GM21786 (cell line): Measurements from ENCODE around the gene PMS2.
A peak's percentile ranks its signal among the peaks of the same experiment; 100 is the strongest.
"Not testable (repeated sequence)": the region's sequence is repeated elsewhere in the genome, so short reads cannot be mapped to it uniquely, and the experiment has no call there.

Experiments used
- ATAC-seq: cut with Tn5 transposase; IDR thresholded peaks from one replicate; pipeline ENCODE4 v1.9.1; 2021; ENCODE audit not compliant: unreplicated experiment

PMS2 gene

DNA sequence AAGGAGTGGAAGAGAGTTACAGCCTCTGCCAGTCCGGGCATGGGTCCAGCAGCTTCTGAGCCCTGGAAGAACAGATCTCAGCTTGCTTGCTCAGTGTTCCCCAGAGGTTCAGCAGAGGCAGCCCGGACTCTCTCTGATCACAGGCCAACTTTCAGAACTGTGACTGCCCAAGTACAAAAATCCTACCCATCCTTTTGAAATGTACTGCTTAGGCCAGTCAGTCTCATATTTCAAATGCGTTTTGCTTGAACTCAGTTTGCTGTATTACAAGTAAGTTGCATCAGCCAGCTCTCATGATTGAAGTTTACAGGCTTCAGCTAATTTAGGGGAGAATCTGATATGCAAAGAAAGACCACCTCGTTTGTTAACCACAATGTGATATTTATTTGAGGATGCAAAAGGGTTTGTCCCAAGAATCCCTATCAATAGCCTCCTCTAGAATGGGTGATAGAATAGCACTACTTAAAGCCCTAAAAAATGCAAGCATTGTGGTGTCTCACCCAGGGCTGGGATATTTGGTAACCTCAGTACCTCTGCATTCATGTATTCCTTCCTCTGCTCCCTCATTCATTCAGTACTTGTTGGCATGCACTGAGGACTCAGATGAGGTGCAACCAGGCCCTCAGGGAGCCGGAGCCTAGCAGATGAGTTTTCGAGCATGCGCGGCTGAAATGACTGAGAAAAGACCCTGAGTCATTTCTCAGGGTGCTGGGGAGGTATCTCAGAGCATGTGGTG, 7.2 kb upstream of the PMS2 start:
- peak; percentile 18 for ATAC-seq

DNA sequence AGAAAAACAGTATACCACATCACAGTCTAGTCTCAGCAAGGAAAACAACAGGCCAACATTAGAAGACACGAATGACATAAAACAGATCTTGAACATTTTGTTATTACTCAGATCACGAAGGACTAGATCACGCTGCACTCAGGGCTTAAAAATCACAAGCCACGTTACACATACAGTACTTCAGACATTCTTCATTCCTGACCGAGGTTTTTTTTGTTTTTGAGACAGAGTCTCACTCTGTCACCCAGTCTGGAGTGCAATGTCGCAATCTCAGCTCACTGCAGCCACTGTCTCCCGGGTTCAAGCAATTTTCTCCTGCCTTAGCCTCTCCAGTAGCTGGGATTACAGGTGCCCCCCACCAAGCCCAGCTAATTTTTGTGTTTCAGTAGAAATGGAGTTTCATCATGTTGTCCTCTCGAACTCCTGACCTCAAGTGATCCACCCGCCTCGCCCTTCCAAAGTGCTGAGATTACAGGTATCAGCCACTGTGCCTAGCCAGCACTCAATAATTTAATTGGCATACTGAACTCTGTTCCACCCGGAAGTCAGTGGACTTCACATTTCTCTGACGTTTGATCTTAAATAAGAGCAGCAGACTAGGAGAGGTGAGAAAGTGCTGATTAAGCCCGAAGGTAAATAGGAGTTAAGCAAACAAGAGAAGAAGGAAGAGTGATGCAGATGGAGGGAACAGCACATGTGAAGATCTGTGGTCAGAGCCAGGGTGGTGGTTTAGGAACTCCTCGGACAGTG, 3.7 kb upstream of the PMS2 start:
- ATAC-seq: no peak

DNA sequence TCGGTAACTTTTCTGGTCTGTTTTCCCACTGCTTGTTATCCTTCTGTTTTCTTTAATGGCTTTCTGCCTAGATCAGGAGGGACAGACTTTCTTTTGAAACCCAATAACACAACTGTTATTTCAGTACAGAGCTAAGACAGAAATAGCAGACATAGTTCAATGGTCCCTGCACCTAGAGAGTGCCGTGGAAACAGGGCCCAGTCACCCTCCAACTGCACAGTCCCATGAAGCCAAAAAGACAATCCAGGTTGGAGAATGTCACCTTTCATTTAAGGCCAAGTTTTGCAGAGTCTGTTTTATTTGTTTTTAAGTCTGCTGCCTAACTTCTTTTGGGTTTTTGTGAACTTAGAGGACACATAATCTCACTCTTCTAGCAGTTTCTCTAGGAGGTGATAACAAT, 2.7 kb upstream of the PMS2 start:
- no peak for ATAC-seq

DNA sequence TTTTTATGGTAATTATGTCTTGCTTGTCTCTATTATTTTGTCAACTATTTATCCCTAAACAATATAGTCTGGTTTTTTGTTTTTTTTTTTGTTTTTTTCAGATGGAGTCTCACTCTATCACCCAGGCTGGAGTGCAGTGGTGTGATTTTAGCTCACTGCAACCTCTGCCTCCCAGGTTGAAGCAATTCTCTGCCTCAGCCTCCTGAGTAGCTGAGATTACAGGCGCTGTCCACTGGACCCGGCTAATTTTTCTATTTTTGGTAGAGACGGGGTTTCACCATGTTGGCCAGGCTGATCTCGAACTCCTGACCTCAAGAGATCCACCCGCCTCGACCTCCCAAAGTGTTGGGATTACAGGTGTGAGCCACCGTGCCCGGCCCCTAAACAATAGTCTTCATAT, 1.5 kb upstream of the PMS2 start:
- ATAC-seq: not testable (repeated sequence)

DNA sequence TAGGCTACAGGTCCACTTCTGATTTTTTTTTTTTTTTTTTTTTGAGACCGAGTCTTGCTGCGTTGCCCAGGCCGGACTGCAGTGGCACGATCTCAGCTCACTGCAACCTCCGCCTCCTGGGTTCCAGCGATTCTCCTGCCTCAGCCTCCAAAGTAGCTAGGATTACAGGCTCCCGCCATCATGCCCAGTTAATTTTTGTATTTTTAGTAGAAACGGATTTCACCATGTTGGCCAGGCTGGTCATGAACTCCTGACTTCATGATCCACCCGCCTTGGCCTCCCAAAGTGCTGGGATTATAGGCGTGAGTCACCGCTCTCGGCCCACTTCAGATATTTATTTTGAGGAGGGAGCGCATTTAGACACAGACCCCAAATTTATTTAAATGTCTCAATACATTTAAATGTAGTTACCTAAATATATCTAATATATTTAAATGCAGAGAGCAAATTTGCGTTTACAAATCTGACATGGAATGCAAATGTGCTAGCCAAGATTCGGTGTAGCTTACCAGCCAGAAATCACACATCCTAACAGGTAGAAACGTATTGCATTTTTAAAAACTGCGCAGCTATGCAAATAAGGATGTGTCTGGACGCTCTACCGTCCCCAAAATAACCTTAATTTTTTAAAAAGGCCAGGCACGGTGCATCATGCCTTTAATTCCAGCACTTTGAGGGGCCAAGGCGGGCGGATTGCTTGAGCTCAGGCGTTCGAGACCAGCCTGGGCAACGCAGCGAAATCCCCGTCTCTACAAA, 836 bp downstream of the PMS2 start:
- ATAC-seq: not testable (repeated sequence)

DNA sequence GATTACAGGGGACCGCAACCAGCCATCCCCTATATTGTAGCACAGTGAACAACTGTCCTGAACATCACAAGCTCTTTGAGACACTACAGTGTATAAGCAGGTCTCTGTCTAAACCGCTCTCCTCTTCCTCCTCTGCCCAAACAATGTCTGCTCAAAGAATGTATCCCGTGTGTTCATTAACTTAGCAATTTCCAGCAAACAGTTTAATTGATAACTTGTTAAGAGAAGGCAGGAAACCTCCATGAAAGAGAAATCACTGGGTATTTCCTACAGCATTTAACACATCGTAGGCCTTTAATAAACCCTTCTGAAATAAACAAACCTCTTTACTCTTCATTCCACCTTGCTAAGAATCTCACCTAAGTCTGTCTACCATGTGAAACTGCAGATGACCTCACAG, 1.5 kb downstream of the PMS2 start:
- no peak for ATAC-seq

DNA sequence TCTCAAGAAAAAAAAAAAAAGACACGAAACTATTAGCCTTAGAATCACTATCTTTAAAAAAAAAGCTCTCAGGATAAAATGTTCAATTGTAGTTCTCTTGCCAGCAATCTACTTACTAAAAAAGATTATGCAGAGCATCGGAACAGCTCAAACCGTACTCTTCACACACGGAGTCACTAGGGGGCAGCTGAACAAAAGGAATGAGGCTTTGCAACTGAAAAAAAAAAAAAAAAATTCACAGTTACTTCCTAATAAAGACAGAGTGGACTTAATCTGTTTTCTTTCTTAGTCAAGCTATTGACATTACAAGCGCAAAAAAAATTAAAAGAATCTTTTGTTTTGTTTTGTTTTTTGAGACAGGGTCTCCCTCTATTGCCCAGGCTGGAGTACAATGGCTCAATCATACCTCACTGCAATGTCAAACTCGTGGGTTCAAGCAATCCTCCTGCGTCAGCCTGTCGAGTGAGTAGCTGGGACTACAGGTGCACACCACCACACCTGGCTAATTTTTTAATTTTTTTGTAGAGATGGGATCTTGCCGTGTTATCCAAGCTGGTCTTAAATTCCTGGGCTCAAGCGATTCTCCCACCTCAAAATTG, 11.5 kb downstream of the PMS2 start:
- no peak for ATAC-seq

DNA sequence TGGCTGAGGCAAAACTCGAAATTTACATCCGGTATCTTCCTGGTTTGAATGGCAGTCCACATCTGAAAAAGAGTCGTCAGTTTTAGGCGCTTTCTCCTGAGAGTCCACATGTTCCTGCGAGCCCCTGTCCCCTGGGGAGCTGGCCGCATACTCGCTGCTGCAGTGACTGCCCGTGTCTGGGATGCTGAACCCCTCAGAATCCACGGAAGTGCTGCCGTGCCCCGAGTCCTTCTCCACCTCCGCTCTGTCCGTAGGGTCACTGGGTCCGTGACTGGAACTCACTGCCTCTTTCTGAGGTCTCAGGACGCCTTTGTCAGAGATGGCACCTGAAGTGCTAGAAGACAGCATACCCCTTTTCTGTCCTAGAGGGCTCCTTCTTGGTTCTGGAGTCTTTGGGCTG, 21.8 kb downstream of the PMS2 start:
- not testable (repeated sequence) for ATAC-seq

DNA sequence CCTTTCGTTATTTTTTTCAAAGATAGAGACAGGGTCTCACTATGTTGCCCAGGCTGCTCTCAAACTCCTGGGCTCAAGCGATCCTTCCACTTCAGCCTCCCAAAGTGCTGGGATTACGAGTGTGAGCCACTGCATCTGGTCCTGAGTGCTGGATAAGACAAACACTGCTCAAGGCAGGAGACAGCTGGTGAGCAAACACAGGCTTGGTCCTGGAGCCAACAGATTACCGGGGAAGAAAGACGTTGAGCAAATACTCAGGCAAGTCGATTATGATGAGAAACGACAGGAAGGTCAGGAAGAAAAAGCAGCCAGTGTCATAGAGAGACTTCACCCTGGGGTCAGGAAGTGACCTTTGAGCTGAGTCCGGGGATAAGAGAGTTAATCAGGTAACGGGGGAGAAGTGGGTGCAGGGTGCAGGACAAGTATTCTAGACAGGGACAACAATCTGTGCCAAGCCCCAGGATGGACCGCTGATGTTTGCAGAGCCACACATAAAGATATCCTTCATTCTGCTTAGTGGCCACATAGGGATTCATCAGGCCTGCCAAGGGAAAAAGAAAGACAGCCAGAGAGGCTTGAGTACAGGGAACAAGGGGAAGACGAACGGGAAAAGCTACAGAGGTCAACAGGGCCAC, 29.1 kb downstream of the PMS2 start:
- not testable (repeated sequence) for ATAC-seq

DNA sequence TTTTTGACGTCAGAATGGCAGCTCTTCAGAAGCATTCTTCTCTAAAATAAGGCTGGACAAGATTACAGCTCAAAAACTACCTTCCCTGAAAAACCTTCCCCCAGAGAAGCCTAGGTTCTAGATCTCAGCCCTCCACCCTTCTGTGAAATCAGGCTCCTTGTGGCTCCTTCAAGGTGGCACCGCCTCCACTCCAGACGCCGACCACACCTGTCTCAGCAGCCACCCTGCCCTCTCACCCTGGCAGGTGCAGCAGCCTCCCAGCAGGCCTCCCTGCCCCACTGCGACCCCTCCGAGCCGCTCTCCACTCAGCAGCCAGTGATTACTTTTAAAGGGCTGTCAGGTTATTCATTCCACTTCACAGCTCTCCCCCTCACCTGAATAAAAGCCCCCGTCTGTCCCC, 35.3 kb downstream of the PMS2 start:
- ATAC-seq: not testable (repeated sequence)

DNA sequence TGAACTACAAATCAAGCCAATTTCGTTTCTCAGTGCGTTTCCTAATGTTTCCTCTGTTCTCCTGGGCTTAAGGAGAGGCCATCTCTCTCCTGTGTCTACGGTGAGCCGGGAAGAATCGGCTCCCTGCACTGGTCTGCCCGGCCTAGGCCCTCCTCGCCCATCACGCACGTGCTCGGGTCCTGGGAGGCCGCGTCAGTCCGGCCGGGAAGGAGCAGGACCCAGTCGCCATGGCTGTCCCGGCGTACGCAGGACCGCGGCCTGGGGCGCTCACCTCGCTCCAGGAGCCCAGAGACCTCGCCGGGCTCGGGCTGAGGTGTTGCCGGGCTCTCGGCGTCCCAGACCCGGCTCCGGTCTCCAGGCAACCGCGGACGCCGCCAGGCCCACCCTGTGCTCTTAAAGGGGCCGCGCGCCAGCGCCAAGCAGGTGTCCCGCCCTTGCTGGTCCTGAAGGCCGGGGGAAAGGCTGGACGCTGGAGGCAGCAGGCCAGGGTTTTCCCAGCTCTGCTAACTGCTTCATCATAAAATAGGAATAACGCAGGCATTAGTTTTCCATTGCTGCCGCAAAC, 38.4 kb downstream of the PMS2 start, which contains the start of gene RSPH10B:
TSS of gene RSPH10B (minus strand) at position 343 of the 565 bp plus-strand sequence. CDS start 3,573 bp downstream, outside the sequence.
- not testable (repeated sequence) for ATAC-seq

DNA sequence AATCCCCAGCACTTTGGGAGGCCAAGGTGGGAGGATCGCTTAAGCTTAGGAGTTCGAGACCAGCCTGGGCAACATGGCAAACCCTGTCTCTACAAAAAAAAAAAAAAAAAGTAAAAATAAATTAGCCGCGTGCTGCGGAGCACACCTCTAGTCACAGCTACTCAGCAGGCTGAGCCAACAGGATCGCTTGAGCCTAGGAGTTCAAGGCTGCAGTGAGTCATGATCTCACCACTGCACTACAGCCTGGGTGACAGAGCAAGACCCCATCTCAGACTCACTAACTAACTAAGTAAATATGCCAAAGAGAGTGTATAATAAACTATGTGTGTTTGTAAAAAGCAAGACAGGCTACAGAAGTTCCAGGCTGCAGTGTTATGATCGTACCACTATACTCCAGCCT, 45.0 kb downstream of the PMS2 start:
- ATAC-seq: not testable (repeated sequence)

DNA sequence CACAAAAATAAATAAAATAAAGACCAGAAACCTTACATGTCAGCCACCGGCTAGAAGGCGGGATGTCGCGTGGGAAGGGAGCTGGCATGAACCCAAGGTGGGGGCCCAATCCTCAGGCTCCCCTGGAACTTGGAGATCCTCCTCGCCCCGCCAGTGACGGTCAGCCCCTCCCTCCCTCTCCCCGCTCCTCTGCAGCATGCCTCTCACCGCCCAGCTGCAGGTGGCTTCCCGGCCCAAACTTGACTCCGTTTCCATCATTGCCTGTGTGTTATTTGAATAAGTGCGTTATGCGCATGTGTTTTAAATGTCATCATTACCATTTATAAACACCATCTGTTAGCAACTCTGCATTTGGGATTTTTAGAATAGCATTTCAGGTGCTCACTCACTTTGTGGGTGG, 45.6 kb downstream of the PMS2 start:
- not testable (repeated sequence) for ATAC-seq

DNA sequence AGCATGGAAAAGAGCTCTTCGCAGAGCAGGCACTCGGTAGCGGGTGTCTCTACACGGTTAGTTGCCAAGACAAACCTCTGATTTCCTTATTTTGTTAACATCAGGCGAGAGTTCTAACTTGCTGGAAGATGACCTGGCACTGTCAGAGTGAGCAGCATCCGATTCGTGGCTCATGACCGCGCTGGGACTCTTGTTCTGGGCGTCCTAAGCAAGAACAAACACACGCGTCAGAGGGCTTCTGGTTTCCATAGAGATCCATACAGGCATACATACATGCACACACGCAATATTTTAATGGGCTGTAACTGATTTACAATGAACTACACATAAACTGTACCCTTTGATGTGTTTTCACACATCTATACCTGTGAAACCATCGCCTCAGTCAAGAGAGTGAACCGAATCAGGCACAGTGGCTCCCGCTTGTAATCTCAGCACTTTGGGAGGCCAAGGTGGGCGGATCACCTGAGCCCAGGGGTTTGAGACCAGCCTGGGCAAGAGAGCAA, 73.9 kb downstream of the PMS2 start:
- ATAC-seq: not testable (repeated sequence)

DNA sequence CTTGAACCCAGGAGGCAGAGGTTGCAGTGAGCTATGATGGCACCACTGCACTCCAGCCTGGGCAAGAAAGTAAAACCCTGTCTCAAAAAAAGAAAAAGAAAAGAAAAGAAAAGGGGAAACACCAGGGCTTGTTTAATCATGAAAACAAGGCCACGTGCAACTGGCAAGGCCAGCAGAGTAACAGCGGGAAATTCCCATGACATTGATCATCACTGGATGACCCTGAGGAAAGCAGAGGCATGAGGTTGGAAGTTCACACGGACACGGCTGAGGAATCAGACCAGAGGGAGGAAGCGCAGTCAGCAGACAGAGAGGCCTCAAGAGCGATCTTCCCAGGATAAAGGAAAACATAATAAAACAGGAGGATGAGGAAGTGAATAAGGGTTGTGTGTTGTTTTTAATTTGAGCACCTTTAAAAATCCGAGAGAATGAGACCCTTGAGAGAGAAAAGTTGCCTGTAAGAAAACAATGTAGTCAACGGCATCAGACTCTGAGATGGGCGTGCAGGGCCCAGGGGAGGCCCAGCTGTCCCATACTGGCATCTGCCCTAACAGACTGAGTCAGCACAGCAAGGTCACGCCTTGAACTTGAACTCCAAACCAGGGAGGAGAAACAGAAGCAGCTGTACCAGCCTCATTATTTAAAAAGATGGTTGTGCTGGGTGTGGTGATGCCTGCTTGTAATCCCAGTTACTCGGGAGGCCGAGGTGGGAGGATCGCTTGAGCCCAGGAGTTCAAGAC, 76.8 kb downstream of the PMS2 start:
- ATAC-seq: not testable (repeated sequence)

DNA sequence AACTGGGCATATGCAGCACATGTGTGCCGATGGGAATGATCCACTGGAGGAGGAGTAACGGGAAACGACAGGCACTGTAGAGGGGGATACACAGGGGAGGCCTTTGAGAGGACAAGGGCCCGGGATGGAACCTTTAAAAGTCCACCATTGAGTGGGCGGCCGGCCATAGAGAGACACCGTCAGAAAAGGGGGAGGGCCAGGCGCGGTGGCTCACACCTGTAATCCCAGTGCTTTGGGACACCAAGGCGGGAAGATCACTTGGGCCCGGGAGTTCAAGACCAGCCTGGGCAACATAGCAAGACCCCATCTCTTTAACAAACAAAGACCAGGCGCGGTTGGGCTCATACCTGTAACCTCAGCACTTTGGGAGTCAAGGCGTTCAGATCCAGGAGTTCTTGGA, 77.6 kb downstream of the PMS2 start:
- ATAC-seq: not testable (repeated sequence)

DNA sequence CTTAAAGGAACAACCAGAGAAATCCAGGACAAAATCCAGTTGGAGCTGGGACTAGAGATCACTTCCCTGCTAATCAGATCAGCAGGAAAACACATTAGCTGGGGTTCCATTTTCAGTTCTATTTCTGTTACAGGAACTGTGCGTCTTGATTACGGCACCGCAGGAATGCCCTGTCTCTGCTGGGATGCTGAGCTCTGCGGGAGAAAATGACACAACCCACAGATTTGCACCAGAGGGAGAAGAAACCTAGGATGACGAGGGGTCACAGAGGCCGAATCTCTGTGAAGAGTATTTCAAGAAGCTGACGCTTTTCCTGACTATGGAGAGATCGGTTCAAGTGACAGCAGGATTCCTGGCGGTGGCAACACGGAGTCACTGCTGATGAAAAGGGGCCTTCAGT, 78.6 kb downstream of the PMS2 start:
- not testable (repeated sequence) for ATAC-seq

DNA sequence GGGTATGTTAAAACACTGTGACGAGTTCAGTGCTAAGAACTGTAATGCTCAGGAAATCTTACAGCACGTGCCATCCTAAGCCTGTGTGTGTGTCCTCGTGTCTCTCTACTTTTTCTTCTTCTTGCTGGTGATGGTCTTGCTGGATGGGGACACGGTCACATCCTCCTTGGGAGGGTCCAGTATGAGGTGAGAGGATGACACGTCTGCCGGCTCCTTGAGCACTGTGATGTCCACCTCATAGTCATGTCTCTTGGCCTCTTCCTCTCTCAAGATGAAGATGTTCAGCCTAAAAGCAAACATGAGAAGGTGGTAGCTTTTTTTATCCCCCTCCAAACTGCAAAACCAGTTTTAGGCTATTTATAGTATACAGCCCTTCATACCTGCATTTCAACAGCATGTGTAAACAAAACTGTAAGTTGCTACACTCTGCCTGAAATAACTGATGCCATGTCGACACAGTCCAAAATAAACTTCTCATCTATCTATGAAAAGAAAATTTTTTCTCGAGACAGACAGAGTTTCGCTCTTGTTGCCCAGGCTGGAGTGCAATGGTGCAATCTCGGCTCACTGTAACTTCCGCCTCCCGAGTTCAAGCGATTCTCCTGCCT, 82.5 kb downstream of the PMS2 start:
- not testable (repeated sequence) for ATAC-seq

DNA sequence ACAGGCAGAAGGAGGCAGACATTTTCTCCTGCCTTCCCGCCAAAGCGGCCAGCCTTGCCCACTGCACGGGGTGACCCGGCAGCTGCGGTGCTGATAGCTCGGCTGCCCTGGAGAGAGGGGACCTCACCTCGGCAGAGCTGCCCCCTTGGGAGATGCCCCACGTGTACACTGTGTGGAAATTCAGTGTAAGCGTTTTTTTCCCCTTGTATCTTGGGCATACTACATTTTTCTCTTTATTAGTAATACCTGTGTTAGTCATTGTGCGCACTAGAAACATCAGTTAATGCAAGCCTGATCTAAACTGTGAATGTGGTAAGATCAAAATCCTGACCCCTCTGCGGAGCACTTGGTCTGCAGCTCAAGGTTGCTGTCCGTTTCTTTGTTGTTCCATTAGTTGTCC, 84.2 kb downstream of the PMS2 start:
- not testable (repeated sequence) for ATAC-seq
